Body of pancreas (tissue), 4 donors: ENCODE data around the gene SRP14. TPM values are rescaled to one million over a fixed set of nuclear protein-coding genes. Genes with fewer than 3 reads are reported as not detected.

Source experiments
- ATAC-seq: fragments of 150-250 bp; one replicate; pipeline ENCODE4 v1.9.1; 2016
- DNase-seq, 4 donors: peaks; one replicate each; pipeline ENCODE4 v3.0.0-alpha.2; 2019
- H3K27ac ChIP-seq, 4 donors: fragments of 200-600 bp; sonication (generic); 1 replicate in 3 of 4; 2 replicates in 1 of 4; pipeline versions ENCODE4 v1.5.1 to v1.6.1; 2016 to 2019; ENCODE audit warnings: mild to moderate bottlenecking in 1 of 4, mixed read lengths in 1 of 4, moderate library complexity in 1 of 4
- H3K27me3 ChIP-seq, 2 donors: fragments of 200-600 bp; sonication (generic); one replicate each; pipeline ENCODE4 v1.6.0; 2016; ENCODE audit warnings: mild to moderate bottlenecking in 1 of 2
- H3K36me3 ChIP-seq, 2 donors: fragments of 200-600 bp; sonication (generic); replicated peaks in 1 of 2; 2 replicates each; pipeline ENCODE4 v1.5.1; 2016; ENCODE audit warnings: low read depth in 2 of 2; ENCODE audit not compliant: insufficient read depth in 1 of 2
- H3K4me1 ChIP-seq: fragments of 200-600 bp; sonication (generic); one replicate; pipeline ENCODE4 v1.6.0; 2016
- H3K4me3 ChIP-seq, 2 donors: fragments of 200-600 bp; sonication (generic); 1 replicate in 1 of 2; 2 replicates in 1 of 2; pipeline ENCODE4 v1.5.1; 2016 to 2019
- H3K9me3 ChIP-seq, 3 donors: fragments of 200-600 bp; sonication (generic); 1 replicate in 2 of 3; 2 replicates in 1 of 3; pipeline ENCODE4 v1.5.1; 2016
- POLR2A ChIP-seq, 3 donors: fragments of 450-650 bp; IDR thresholded peaks; one replicate each; pipeline ENCODE4 v1.6.1; 2016; ENCODE audit warnings: antibody characterized with exemption in 3 of 3, mild to moderate bottlenecking in 2 of 3
- WGBS, 2 donors: methylation state at CpG; one replicate each; pipeline ENCODE4 v1.1.5; 2017; 5-methylcytosine and 5-hydroxymethylcytosine counted together
- intact Hi-C: fragments of 100-400 bp; cut with DNase I; formaldehyde crosslinking; loops from one replicate; pipeline ENCODE4 v1.15.1; 2023
- total RNA-seq, 2 donors: library from RNA; depleted of rRNA; stranded (reverse); fragments of >200 nt; gene quantifications; one replicate each; pipeline ENCODE4 v1.1.0, GENCODE V29; 2016
- TF ChIP-seq, protein P1 (sequence below), 7 experiments: fragments of 450-650 bp in 4 of 7; fragments of 200-600 bp in 3 of 7; sonication (generic) in 3 of 7; IDR thresholded peaks; one replicate each; pipeline ENCODE4 v1.5.1; 2016 to 2019; ENCODE audit warnings: antibody characterized with exemption in 7 of 7

The SRP14 gene
- total RNA-seq, 2 donors from 2014 or later, result 122 to 209 TPM

DNA sequence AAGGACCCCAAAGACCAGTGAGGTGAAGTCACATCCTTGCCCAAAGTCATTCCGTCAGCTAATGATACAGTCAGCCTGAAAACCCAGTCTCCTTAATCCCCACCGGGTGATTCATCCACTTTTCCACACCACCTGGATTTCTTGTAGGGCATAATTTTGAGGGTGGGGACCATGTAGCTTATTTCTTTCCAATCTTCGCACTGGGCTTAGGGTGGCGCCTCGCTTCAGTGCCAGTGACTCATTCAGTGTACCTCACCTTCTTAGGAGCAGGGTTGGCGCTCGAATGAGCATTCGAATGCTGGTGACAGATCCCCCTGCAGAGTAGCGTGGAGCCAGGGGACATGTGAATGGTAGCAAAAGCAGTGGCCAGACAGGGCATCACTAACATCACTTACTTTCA lies 45.7 kb upstream of the SRP14 start:
- TF ChIP-seq, protein P1, sequence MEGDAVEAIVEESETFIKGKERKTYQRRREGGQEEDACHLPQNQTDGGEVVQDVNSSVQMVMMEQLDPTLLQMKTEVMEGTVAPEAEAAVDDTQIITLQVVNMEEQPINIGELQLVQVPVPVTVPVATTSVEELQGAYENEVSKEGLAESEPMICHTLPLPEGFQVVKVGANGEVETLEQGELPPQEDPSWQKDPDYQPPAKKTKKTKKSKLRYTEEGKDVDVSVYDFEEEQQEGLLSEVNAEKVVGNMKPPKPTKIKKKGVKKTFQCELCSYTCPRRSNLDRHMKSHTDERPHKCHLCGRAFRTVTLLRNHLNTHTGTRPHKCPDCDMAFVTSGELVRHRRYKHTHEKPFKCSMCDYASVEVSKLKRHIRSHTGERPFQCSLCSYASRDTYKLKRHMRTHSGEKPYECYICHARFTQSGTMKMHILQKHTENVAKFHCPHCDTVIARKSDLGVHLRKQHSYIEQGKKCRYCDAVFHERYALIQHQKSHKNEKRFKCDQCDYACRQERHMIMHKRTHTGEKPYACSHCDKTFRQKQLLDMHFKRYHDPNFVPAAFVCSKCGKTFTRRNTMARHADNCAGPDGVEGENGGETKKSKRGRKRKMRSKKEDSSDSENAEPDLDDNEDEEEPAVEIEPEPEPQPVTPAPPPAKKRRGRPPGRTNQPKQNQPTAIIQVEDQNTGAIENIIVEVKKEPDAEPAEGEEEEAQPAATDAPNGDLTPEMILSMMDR (IDR thresholded peaks at IDR 0.05), result no peak
- no peak for TF ChIP-seq POLR2A (IDR thresholded peaks at IDR 0.05)
- Histone ChIP-seq H3K9me3 (no peaks in the 10 kb centered on the region), H3K36me3 (no peaks in the 10 kb centered on the region), H3K4me1 (peaks cover 53% of the 10 kb centered on the region), H3K27me3 (no peaks in the 10 kb centered on the region), H3K27ac (no peak overlapping the region), H3K4me3 (no peak overlapping the region)
- intact Hi-C loops, result no loop called here
- 96 to 97% methylated on average over 3 to 9 of the region's 9 CpGs for WGBS, 2 donors
- ATAC-seq, result no peak
- no peak for DNase-seq

DNA sequence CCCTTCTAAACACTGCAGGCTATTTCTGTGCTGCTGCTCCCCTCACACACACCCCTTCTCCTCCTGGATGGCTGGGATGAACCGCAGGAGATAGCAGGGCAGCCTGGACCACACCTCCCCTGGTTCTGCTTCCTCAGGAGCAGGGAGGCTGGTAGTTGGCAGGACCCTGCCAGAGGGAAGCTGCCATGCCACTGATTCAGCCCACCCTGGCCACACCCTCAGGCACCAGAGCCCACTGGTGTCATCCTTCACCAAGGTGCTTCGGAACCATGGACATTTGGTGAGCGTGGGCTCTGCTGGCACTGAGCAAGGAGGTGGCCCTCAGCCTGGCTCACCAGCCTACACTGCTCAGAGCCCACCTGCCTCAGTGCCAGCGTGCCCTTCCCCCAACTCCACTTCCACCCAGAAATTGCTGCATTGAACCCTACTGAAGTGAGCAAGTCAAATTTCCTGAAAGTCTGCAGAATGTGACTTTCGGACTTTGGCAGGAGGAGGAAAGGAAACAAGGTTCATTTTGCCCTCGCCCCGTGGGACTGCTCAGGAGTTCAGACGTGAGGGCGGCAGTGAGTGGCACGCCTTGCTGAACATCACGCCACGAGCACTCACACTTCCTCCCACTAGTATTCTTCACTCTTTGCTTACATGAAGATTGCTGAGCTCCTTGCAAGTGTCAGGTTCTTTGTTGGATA lies 43.4 kb upstream of the SRP14 start:
- Histone ChIP-seq H3K4me1 (peaks cover 31% of the 10 kb centered on the region), H3K27ac (peak overlapping the region in 3 of 4 donors; percentile 68 to 89 (median 78)), H3K36me3 (no peaks in the 10 kb centered on the region), H3K27me3 (no peaks in the 10 kb centered on the region), H3K4me3 (no peak overlapping the region), H3K9me3 (no peaks in the 10 kb centered on the region)
- TF ChIP-seq POLR2A (IDR thresholded peaks at IDR 0.05), result no peak
- TF ChIP-seq, protein P1 (IDR thresholded peaks at IDR 0.05), result no peak
- intact Hi-C loops, result no loop called here
- ATAC-seq, result peak; percentile 3
- no peak for DNase-seq
- 44 to 55% methylated on average over 10 to 12 of the region's 12 CpGs for WGBS, 2 donors

DNA sequence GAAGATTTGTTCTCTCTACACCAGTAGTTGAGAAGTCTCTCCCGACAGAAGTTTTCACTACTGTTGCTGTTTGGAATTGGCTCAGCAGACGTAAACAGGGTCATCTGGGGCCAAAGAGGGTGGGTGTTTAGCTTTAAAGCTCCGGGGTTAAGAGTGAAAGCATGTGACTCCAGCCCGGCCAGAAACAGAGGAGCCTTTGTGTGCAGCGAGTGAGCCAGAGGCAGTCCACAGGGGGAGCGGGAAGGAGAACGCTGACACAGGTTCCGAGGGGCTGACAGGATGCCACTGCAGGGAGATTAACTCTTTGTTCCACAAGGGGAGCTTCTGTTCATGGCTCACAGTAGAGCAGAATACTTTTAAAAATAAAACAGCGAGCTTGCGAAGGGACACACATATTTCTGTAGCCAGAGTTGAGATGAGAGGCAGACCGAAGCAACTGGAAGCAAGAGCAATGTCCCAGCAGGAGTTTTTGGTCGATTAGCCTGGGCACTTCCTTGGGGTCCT lies 42.8 kb upstream of the SRP14 start:
- ATAC-seq, result peak; percentile 96
- intact Hi-C loops, result no loop called here
- Histone ChIP-seq H3K9me3 (no peaks in the 10 kb centered on the region), H3K27me3 (no peaks in the 10 kb centered on the region), H3K4me1 (peaks cover 27% of the 10 kb centered on the region), H3K4me3 (no peak overlapping the region), H3K36me3 (no peaks in the 10 kb centered on the region), H3K27ac (peak overlapping the region in 3 of 4 donors; percentile 68 to 89 (median 78))
- WGBS, 2 donors, result 1 to 3% methylated on average over 11 to 12 of the region's 12 CpGs
- peak; percentile 72 to 87 (median 81) for DNase-seq
- peak; percentile 6 to 73 (median 72) for TF ChIP-seq POLR2A (IDR thresholded peaks at IDR 0.05)
- TF ChIP-seq, protein P1 (IDR thresholded peaks at IDR 0.05), result peak in 2 of 7 experiments; percentile 6 to 17

DNA sequence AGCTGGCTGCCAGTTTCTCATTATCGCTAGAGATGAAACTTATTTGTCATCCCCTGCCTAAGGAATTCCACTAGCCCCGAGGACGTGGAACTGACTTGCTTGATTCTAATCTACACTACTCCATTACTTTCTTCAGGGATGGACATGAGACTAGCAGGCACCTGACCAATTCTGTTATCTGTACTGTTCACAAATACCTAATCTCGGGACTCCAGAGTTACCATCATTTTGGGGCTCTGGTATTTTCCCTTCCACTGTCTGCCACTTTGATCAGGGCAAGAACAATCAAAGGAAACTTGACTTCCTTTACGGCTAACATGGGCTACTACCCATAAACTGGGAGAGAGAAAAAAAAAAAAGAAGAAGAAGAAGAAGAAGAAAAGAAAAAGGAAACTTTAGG lies 41.9 kb upstream of the SRP14 start:
- TF ChIP-seq POLR2A (IDR thresholded peaks at IDR 0.05), result no peak
- TF ChIP-seq, protein P1 (IDR thresholded peaks at IDR 0.05), result no peak
- H3K27ac ChIP-seq, result peak overlapping the region in 3 of 4 donors; percentile 68 to 89 (median 78)
- peaks cover 28% of the 10 kb centered on the region for H3K4me1 ChIP-seq
- no peak overlapping the region for H3K4me3 ChIP-seq
- ATAC-seq (no peak), DNase-seq (no peak)
- WGBS, 2 donors, result 23 to 26% methylated on average over 5 of the region's 5 CpGs
- H3K36me3 ChIP-seq, result no peaks in the 10 kb centered on the region
- H3K9me3 ChIP-seq, result no peaks in the 10 kb centered on the region
- no peaks in the 10 kb centered on the region for H3K27me3 ChIP-seq
- intact Hi-C loops, result no loop called here

DNA sequence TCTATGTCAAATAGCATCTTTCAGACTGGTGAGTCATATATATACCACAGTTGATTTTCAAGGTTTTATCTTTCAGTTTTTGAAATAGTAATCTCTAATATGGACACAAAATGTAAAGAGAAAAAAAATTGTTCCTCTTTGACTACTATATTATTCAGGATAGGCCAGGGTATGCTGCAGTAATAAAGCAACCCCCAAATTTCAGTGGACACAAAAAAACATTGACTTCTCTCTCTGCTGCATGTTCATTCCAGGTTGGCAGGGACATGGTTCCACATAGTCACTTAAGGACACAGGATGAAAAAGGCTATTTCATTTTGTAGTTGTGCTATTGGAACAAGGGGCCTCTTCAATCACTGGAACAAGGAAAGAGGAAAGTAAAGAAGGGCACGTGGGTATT lies 41.1 kb upstream of the SRP14 start:
- ATAC-seq (no peak), DNase-seq (no peak)
- Histone ChIP-seq H3K36me3 (no peaks in the 10 kb centered on the region), H3K4me1 (peaks cover 35% of the 10 kb centered on the region), H3K9me3 (no peaks in the 10 kb centered on the region), H3K27ac (peak overlapping the region in 2 of 4 donors; percentile 78 to 89), H3K4me3 (no peak overlapping the region), H3K27me3 (no peaks in the 10 kb centered on the region)
- 57% methylated on average over 1 of the region's 1 CpG for WGBS, 2 donors
- intact Hi-C loops, result no loop called here
- TF ChIP-seq POLR2A (IDR thresholded peaks at IDR 0.05), result no peak
- TF ChIP-seq, protein P1 (IDR thresholded peaks at IDR 0.05), result no peak
